HG02840 (cell line): ENCODE data around the gene STX18.

ENCODE experiments used
- ATAC-seq: cut with Tn5 transposase; IDR thresholded peaks from one replicate; pipeline ENCODE4 v1.9.1; 2021; ENCODE audit warnings: mild to moderate bottlenecking, moderate library complexity, moderate number of reproducible peaks; ENCODE audit not compliant: unreplicated experiment, low FRiP score

The STX18 gene

GRCh38 chr4:4455210-4455865, 86.5 kb downstream of the STX18 start:
- ATAC-seq: no peak

DNA sequence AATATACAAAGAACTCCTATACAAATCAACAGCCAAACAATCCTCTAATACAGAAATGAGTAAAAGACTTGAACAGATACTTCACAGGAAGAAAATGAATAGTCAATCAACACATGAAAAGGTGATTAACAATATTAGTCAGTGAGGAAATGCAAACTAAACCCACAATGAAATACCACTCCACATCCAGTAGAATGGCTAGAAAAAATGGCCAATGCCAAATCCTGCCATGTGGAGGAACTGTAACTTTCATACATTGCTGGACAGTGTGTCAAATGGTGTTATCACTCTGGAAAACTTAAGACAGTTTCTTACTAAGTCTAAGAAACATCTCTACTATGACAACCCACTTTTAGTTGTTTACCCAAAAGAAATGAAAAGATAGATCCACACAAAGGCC, 95.4 kb downstream of the STX18 start:
- ATAC-seq: no peak

DNA sequence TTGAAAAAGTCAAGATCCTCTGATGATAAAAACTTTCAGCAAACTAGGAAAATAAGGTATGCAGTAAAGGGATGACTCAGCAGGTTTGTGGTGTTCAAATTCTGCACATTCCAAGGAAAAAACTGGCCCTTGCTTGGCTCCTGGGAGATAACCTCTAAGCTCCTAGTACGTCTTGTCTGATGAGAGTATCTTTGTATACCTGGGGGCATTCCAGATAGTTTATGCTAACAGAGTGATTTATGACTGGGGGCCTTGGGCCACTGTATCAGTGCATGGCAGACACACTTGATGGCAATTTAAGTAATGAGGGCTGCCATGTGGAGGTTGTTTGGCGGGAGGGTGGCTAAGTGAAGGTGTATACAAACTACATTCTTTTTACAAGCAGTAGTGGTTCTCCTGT, 98.0 kb downstream of the STX18 start:
- ATAC-seq: no peak

DNA sequence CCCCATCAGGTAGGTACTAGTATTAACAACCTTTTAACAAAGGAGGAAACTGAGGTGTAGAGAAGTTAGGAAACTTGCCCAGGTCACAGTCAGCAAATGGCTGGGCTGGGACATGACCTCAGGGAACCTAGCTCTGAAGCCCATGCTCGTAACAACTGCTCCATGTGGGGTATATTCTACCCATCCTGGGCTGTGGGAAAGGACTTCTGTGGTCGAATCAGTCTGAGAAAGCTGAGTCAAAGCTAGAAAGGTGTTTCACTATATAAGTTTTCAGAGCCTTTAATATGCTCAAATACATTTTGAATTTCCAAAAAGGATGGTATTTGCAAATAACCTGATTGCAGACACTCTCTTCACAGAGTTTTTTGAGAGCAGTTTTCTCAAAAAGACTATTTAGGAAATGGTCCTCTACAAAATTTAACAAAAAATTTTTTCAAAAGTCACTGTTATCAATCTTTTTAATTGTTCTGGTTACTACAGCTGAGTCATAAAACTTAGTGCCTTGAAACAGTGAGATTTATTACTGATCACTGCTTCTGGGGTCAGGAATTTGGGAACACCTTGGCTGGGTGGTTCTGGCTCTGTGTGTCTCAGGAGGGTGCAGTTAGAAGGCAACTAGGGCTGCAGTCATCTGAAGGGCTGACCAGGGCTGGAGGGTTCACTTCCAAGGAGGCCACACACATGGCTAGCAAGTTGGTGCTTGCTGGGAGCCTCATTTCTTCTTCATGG, 101.4 kb downstream of the STX18 start:
- no peak for ATAC-seq

DNA sequence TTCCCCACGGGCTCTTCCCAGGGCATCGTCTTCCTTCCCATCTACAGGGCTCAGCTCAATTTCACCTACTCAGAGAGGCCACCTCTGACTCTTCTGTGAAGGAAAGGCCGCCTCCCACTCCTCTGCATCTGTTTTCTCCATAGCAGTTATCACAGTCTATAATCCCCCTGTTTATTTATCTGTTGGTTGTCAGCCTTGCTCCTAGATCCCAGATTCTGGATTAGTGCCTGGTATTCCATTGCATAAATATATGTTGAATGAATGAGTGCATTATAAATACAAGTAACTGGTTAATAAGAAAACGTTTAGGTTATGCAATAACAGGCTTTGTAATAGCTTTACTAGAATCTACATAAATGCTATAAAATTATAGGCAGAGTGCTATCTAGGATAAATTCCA, 102.1 kb downstream of the STX18 start:
- ATAC-seq: no peak

GRCh38 chr4:4438891-4439290, 103.0 kb downstream of the STX18 start:
- no peak for ATAC-seq

- ATAC-seq: no peak
Observed at GRCh38 chr4:4437798-4438470, 103.9 kb downstream of the STX18 start.

- no peak for ATAC-seq
Observed at GRCh38 chr4:4436244-4436823, 105.5 kb downstream of the STX18 start.

DNA sequence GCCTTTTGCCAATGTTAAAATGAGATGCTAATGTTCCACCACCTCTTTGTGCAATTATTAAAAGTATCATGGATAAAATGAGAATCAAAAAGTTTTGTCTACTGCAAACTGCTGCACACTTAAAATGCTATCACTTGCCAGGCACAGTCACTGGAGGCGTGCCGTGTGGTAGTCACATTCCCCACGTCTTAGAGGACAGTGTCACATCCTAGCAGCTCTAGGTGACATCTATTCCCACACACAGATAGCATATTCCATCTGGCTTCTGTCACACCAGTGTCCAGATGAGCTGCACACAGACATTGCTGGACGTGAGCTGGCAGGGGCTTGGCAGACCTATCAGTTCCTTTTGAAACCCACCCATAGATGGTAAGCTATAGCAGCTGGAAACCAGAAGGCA, 107.9 kb downstream of the STX18 start:
- no peak for ATAC-seq

DNA sequence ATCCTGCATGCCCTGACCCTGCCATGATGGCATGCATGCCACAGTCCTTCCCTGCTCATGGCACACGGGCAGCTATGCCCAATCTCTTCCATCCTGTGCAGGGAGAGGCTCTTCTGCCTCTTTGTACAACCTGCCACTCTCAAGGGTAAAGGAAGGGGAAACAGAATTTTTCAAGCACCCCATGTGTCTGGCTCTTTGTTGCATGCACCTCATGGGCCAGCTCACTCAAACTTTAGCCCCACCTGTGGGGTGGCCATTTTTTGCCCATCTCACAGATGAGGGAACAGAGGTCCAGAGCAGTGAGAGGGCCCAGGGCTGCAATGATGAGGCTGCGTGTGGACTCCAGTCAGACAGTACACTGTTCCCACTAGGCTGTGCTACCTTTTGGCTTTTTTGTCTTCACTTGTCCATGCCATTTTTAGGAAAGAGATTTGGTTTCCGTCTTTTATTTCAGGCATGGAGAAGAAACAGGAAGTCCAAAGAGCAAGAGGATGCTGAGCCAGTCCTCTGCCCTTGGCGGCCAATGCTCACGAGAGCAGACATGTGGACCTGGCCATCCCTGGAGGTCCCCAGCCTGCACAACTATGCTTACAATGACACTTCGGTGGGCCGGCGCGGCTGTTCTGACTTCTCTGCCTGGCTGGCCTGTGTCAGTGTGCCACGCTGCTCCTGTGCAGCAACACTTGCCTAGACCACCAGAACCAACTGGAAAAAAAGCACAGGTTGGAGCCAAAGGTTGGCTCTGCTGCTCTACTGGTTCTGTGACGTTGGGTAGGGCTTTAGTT, 109.3 kb downstream of the STX18 start:
- no peak for ATAC-seq

- ATAC-seq: no peak
Observed at GRCh38 chr4:4430492-4431195, 111.2 kb downstream of the STX18 start.

- ATAC-seq: no peak
Observed at GRCh38 chr4:4428966-4429875, 112.6 kb downstream of the STX18 start.

DNA sequence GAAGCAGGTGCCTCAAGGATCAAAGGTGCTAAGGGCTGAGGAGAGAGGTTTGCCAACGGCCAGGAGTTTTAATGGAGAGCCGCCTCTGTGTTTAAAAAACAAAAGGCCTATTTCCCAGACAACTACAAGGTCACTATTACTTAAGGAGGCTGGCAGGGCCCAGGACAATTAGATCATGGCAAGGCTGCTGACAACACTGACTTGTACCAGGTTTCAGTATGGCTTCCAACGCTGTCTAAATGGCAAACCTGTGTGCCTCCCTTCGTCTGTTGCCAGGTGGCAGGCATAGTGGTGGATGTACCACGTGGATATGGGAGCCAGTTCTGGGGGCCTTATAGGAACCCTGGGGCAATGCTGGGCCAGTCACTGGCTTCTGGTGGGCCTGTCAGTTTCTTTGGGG, 114.0 kb downstream of the STX18 start:
- no peak for ATAC-seq

- ATAC-seq: no peak
Observed at GRCh38 chr4:4427121-4427870, 114.6 kb downstream of the STX18 start.

DNA sequence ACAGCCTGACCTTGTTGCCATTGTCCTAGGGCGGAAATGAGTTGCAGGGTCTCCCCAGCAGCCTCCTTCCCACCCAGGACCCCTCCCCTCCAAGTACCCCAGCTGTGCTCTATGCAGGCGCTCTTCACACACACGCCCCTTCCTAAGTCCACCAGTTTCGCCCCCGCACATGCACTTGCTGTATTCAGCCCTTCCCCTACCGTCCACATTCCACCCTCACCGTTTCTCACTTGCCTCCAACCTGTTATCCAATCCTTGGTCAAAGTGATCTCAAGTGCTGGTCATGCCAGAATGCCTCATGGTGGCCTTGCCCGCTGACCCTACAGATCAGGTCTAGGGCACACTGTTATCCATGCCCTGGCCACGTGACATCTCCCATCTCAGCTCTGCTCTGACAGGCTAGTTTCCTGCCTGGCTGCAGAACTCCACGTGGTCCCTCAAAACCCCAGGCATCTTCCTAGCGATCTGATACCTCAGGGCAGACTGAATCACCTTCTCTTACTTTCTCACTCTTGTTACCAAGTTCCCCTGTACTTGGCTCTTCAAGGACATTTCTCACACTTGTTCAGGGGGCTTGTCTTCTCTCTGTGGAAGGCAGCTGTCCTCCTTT, 115.2 kb downstream of the STX18 start:
- ATAC-seq: no peak

DNA sequence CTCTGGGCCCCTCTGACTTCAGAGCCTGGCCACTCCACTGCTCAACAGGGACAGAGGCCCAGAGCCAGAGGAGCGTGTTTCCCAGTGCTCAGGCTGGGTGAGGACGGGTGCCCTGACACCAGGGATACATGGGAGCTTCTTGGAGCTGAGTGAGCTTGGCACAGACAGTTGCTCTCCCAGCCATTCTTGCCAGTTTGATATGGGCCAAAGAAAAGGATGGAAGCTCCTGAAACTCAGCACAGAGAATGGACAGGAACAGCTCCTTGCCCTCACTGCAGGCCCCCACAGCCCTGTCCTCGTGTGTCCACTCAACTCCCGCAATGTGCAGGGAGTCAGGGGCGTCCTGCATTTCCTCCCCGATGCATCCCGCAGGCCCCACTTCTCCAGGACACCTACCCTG, 116.2 kb downstream of the STX18 start:
- no peak for ATAC-seq

GRCh38 chr4:4425119-4425690, 116.6 kb downstream of the STX18 start:
- no peak for ATAC-seq
